Measurements from ENCODE around the gene SMOC1.

SMOC1 gene

GRCh38 chr14:69879175-69880043 is at the start of gene SMOC1:
Gene SMOC1 (plus strand): TSS chr14:69879416. CDS start chr14:69879679, 263 bp downstream.
- no peak for DNase-seq (ENCODE audit: low read depth)

- no peak for DNase-seq (ENCODE audit: low read depth)
Measured at GRCh38 chr14:69838881-69839416, 40.3 kb upstream of the SMOC1 start.

GRCh38 chr14:69839661-69840060 is 39.6 kb upstream of the SMOC1 start:
- no peak for DNase-seq (ENCODE audit: low read depth)

GRCh38 chr14:69841656-69842055 is 37.6 kb upstream of the SMOC1 start:
- no peak for DNase-seq (ENCODE audit: low read depth)

GRCh38 chr14:69842686-69843420 is 36.4 kb upstream of the SMOC1 start:
- DNase-seq (ENCODE audit: low read depth): no peak

GRCh38 chr14:69844171-69844570 is 35.0 kb upstream of the SMOC1 start:
- no peak for DNase-seq (ENCODE audit: low read depth)

GRCh38 chr14:69845050-69845581 is 34.1 kb upstream of the SMOC1 start:
- no peak for DNase-seq (ENCODE audit: low read depth)

GRCh38 chr14:69845787-69846186 is 33.4 kb upstream of the SMOC1 start:
- no peak for DNase-seq (ENCODE audit: low read depth)

GRCh38 chr14:69848156-69848555 is 31.1 kb upstream of the SMOC1 start:
- DNase-seq (ENCODE audit: low read depth): no peak

GRCh38 chr14:69848903-69849391 is 30.3 kb upstream of the SMOC1 start:
- no peak for DNase-seq (ENCODE audit: low read depth)

- DNase-seq (ENCODE audit: low read depth): no peak
Measured at GRCh38 chr14:69850086-69850735, 29.0 kb upstream of the SMOC1 start.

- DNase-seq (ENCODE audit: low read depth): no peak
Measured at GRCh38 chr14:69850736-69851112, 28.5 kb upstream of the SMOC1 start.

GRCh38 chr14:69852531-69853321 is 26.5 kb upstream of the SMOC1 start:
- no peak for DNase-seq (ENCODE audit: low read depth)

GRCh38 chr14:69853774-69854173 is 25.4 kb upstream of the SMOC1 start:
- no peak for DNase-seq (ENCODE audit: low read depth)

GRCh38 chr14:69854598-69854997 is 24.6 kb upstream of the SMOC1 start:
- DNase-seq (ENCODE audit: low read depth): no peak

- no peak for DNase-seq (ENCODE audit: low read depth)
Measured at GRCh38 chr14:69855180-69855832, 23.9 kb upstream of the SMOC1 start.

GRCh38 chr14:69858801-69859200 is 20.4 kb upstream of the SMOC1 start:
- no peak for DNase-seq (ENCODE audit: low read depth)

- no peak for DNase-seq (ENCODE audit: low read depth)
Measured at GRCh38 chr14:69859591-69859990, 19.6 kb upstream of the SMOC1 start.

GRCh38 chr14:69860221-69860620 is 19.0 kb upstream of the SMOC1 start:
- DNase-seq (ENCODE audit: low read depth): no peak

GRCh38 chr14:69861025-69861569 is 18.1 kb upstream of the SMOC1 start:
- DNase-seq (ENCODE audit: low read depth): no peak

Data from HS-27A (cell line).